Measurements from ENCODE around the gene SETX.

Gene SETX

GRCh38 chr9:132216861-132217619, 137.7 kb downstream of the SETX start:
- DNase-seq, result no peak

GRCh38 chr9:132214027-132214622, 140.7 kb downstream of the SETX start:
- peak; percentile 91 for DNase-seq

GRCh38 chr9:132211570-132211969, 143.2 kb downstream of the SETX start:
- no peak for DNase-seq
